HepG2 (cell line): ENCODE results near the gene PEX19. TPM values are rescaled to one million over a fixed set of nuclear protein-coding genes. Genes with fewer than 3 reads are reported as not detected.
A peak's percentile ranks its signal among the peaks of the same experiment; 100 is the strongest.

ENCODE experiments used
- CBX2 ChIP-seq, 2 experiments: fragments of 200-600 bp in 1 of 2; sonication (generic); formaldehyde crosslinking in 1 of 2; IDR thresholded peaks; 2 replicates each; pipeline versions ENCODE4 v1.7.0 to v1.8.1; 2018 to 2022; ENCODE audit warnings: low read depth in 2 of 2, low read length in 1 of 2, mild to moderate bottlenecking in 1 of 2, missing genetic modification reagents in 1 of 2
- GABPA ChIP-seq, 2 experiments: IDR thresholded peaks; 2 replicates each; pipeline ENCODE4 v1.6.1; 2011 to 2016; ENCODE audit warnings: low read depth in 2 of 2, low read length in 1 of 2, missing biosample characterization in 1 of 2, missing genetic modification characterization in 1 of 2
- GABPB1 ChIP-seq: IDR thresholded peaks from 2 replicates; pipeline ENCODE4 v1.6.1; 2016; ENCODE audit warnings: mild to moderate bottlenecking, missing genetic modification reagents, moderate library complexity, missing compliant biosample characterization
- NFIB ChIP-seq: sonication (generic); formaldehyde crosslinking; IDR thresholded peaks from 2 replicates; pipeline ENCODE4 v1.9.0; 2021; ENCODE audit warnings: missing genetic modification reagents, mild to moderate bottlenecking, borderline replicate concordance
- SNAPC2 ChIP-seq: sonication (generic); formaldehyde crosslinking; IDR thresholded peaks from 2 replicates; pipeline ENCODE4 v1.8.1; 2022; ENCODE audit warnings: mild to moderate bottlenecking, missing genetic modification reagents
- ZFP90 ChIP-seq: sonication (generic); formaldehyde crosslinking; IDR thresholded peaks from 2 replicates; pipeline ENCODE4 v1.8.0; 2022; ENCODE audit warnings: missing genetic modification reagents, mild to moderate bottlenecking, inconsistent platforms, borderline replicate concordance
- ZNF331 ChIP-seq: sonication (generic); formaldehyde crosslinking; IDR thresholded peaks from 2 replicates; pipeline ENCODE4 v1.4.0; 2020; ENCODE audit warnings: missing genetic modification reagents
- ZNF556 ChIP-seq: sonication (generic); formaldehyde crosslinking; IDR thresholded peaks from 2 replicates; pipeline ENCODE4 v1.4.0; 2020; ENCODE audit warnings: mild to moderate bottlenecking, missing genetic modification reagents, borderline replicate concordance
- polyA plus RNA-seq, 8 experiments: library from polyadenylated mRNA; depleted of rRNA in 3 of 8; stranded (reverse) in 7 of 8; unstranded in 1 of 8; fragments of >200 nt; fragmentation: Illumina TruSeq in 4 of 8; extraction: Trizol in 4 of 8; gene quantifications; 2 replicates each; pipeline versions ENCODE4 v1.2.1 to v1.2.3, GENCODE V29; 2011 to 2016; ENCODE audit warnings: low read depth in 4 of 8, missing spikeins in 1 of 8, mixed read lengths in 1 of 8; ENCODE audit not compliant: insufficient read depth in 1 of 8
- total RNA-seq, 5 experiments: library from RNA; depleted of rRNA; stranded (reverse); fragments of >200 nt; fragmentation: Illumina TruSeq; extraction: Trizol; gene quantifications; 2 replicates each; pipeline ENCODE4 v1.2.3, GENCODE V29; 2016; ENCODE audit warnings: low read depth in 1 of 5
- TF ChIP-seq, protein P1 (sequence below): sonication (generic); formaldehyde crosslinking; IDR thresholded peaks from 2 replicates; pipeline ENCODE4 v1.4.0; 2020; ENCODE audit warnings: missing genetic modification reagents
- TF ChIP-seq, protein P2 (sequence below): sonication (generic); formaldehyde crosslinking; IDR thresholded peaks from 2 replicates; pipeline ENCODE4 v1.4.0; 2020; ENCODE audit warnings: mild to moderate bottlenecking, missing genetic modification reagents

PEX19 gene
- total and polyA plus RNA-seq, 2 of the 13 experiments (the other 11 are each of a cell fraction or from before 2014, with no cell fraction given) = 47.0 to 51.8 TPM

DNA sequence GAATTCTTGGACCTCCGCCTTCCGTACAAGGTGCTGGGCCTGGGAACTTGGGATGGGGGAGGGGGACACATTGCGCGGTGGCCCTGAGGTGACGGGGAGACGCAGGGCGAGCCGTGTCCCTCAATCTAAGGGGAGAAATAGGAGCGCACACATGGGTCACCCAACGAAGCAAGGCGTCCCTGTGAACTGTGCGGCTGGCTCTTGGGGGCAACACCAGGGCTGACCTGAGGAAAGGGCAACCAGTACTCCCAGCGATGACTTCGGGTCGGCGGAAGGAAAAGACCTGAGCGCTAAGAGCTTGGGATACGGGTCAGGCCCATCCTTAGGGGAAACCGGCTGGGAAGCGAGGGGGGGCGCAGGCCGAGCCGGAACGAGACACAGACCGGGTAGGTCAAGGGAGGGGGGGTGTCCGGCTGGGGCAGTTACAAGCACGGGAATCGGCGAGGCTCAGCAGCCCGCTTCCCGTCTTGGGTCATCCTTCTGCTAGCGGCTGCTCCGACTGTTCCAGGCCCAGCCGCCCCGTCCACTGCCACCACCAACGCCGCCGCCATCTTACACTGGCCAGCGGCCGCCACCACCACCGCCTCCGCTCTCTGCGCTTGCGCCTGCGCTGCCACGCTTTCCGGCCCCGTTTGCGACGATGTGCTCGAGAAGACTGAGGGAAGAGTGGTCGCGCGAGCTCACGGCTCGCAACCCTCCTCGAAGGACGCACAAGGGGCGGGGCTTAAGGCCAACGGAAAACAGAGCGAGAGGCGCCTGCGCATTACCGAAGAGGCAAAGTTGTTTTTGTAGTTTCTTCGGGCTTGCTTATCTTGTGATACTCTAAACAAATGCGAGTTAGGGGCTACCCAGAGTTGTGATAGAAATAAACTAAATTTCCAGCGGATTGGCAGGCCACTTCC, 22.8 kb downstream of the PEX19 start, which contains the start of gene DCAF8 (continued):
- TF ChIP-seq ZNF556 (peak; percentile 77; the same call in 1 of the 2 replicates), NFIB (CRISPR knock-in tag) (no peak), ZFP90 (CRISPR knock-in tag) (no peak; the same call in 1 of the 2 replicates), CBX2 (IDR thresholded peaks at IDR 0.05; ENCODE audit: low read depth, low read length) (no peak), CBX2 (CRISPR knock-in tag; IDR thresholded peaks at IDR 0.05; ENCODE audit: low read depth) (no peak), GABPB1 (CRISPR knock-in tag) (peak; percentile 91), ZNF331 (CRISPR knock-in tag) (peak; percentile 65), GABPA (IDR thresholded peaks at IDR 0.05; ENCODE audit: low read depth, low read length) (no peak), GABPA (CRISPR knock-in tag; IDR thresholded peaks at IDR 0.05; ENCODE audit: low read depth) (peak; percentile 72), SNAPC2 (CRISPR knock-in tag) (peak; percentile 22; the same call in 1 of the 2 replicates)
- TF ChIP-seq, protein P1, sequence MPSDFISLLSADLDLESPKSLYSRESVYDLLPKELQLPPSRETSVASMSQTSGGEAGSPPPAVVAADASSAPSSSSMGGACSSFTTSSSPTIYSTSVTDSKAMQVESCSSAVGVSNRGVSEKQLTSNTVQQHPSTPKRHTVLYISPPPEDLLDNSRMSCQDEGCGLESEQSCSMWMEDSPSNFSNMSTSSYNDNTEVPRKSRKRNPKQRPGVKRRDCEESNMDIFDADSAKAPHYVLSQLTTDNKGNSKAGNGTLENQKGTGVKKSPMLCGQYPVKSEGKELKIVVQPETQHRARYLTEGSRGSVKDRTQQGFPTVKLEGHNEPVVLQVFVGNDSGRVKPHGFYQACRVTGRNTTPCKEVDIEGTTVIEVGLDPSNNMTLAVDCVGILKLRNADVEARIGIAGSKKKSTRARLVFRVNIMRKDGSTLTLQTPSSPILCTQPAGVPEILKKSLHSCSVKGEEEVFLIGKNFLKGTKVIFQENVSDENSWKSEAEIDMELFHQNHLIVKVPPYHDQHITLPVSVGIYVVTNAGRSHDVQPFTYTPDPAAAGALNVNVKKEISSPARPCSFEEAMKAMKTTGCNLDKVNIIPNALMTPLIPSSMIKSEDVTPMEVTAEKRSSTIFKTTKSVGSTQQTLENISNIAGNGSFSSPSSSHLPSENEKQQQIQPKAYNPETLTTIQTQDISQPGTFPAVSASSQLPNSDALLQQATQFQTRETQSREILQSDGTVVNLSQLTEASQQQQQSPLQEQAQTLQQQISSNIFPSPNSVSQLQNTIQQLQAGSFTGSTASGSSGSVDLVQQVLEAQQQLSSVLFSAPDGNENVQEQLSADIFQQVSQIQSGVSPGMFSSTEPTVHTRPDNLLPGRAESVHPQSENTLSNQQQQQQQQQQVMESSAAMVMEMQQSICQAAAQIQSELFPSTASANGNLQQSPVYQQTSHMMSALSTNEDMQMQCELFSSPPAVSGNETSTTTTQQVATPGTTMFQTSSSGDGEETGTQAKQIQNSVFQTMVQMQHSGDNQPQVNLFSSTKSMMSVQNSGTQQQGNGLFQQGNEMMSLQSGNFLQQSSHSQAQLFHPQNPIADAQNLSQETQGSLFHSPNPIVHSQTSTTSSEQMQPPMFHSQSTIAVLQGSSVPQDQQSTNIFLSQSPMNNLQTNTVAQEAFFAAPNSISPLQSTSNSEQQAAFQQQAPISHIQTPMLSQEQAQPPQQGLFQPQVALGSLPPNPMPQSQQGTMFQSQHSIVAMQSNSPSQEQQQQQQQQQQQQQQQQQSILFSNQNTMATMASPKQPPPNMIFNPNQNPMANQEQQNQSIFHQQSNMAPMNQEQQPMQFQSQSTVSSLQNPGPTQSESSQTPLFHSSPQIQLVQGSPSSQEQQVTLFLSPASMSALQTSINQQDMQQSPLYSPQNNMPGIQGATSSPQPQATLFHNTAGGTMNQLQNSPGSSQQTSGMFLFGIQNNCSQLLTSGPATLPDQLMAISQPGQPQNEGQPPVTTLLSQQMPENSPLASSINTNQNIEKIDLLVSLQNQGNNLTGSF = no peak
- TF ChIP-seq, protein P2, sequence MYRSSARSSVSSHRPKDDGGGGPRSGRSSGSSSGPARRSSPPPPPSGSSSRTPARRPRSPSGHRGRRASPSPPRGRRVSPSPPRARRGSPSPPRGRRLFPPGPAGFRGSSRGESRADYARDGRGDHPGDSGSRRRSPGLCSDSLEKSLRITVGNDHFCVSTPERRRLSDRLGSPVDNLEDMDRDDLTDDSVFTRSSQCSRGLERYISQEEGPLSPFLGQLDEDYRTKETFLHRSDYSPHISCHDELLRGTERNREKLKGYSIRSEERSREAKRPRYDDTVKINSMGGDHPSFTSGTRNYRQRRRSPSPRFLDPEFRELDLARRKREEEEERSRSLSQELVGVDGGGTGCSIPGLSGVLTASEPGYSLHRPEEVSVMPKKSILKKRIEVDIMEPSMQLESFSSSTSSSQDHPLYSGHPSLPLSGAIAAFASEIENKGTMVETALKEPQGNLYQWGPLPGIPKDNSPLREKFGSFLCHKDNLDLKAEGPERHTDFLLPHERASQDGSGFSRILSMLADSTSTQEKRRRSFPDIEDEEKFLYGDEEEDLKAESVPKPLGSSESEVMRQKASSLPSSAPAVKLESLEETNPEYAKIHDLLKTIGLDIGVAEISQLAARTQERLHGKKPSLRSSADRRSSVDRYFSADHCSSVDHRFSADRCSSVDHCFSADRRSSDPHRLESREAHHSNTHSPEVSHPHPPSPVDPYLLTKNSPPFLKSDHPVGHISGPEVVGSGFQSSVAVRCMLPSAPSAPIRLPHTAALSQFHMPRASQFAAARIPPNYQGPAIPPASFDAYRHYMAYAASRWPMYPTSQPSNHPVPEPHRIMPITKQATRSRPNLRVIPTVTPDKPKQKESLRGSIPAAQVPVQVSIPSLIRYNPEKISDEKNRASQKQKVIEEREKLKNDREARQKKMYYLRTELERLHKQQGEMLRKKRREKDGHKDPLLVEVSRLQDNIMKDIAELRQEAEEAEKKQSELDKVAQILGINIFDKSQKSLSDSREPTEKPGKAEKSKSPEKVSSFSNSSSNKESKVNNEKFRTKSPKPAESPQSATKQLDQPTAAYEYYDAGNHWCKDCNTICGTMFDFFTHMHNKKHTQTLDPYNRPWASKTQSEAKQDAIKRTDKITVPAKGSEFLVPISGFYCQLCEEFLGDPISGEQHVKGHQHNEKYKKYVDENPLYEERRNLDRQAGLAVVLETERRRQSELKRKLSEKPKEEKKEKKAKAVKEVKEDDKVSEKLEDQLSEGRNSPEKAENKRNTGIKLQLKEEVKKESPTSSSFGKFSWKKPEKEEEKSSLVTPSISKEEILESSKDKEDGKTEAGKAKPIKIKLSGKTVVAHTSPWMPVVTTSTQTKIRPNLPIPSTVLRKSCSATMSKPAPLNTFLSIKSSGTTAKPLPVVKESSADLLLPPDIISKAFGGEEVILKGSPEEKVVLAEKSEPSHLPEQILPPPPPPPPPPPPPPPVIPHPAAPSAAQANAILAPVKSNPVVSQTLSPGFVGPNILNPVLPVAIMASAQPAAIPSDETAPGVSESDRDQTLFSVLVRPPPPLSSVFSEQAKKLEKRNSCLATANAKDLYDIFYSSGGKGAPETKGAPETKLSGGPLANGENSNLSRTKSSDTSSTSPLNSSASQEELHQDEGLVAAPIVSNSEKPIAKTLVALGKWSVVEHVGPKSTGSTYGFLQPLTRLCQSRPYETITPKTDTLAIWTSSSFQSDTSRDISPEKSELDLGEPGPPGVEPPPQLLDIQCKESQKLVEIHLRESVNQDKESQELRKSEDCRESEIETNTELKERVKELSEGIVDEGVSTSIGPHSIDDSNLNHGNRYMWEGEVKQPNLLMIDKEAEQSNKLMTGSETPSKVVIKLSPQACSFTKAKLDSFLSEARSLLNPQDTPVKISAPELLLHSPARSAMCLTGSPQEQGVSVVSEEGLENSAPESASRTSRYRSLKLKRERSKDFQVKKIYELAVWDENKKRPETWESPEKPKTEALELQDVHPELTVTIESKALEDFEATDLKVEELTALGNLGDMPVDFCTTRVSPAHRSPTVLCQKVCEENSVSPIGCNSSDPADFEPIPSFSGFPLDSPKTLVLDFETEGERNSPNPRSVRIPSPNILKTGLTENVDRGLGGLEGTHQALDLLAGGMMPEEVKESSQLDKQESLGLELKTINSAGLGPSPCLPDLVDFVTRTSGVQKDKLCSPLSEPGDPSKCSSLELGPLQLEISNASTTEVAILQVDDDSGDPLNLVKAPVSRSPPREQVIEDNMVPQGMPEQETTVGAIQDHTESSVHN (CRISPR knock-in tag) = no peak
